ENCODE data around the gene COTL1. TPM values are rescaled to one million over a fixed set of nuclear protein-coding genes. Genes with fewer than 3 reads are reported as not detected.

COTL1 gene
- total RNA-seq, 1 experiment from 2014 or later: 34.1 TPM

GRCh38 chr16:84588991-84589390 lies 28.9 kb downstream of the COTL1 start:
- CTCF ChIA-PET: no interaction called here

GRCh38 chr16:84585886-84586285 lies 32.0 kb downstream of the COTL1 start:
- Histone ChIP-seq H3K4me1 (ENCODE audit: insufficient read depth, low read length, poor library complexity, severe bottlenecking) (no peaks in the 10 kb centered on the region), H3K27me3 (replicated peaks; ENCODE audit: insufficient read depth, low read depth, low read length, poor library complexity) (no peaks in the 10 kb centered on the region), H3K36me3 (ENCODE audit: insufficient read depth, low read length, poor library complexity, severe bottlenecking) (no peaks in the 10 kb centered on the region), H3K27ac (ENCODE audit: low read depth, low read length, poor library complexity, severe bottlenecking) (no peak overlapping the region), H3K4me3 (ENCODE audit: low read depth, low read length, poor library complexity, severe bottlenecking) (no peak overlapping the region), H3K9me3 (ENCODE audit: low read depth, low read length, poor library complexity, severe bottlenecking) (no peaks in the 10 kb centered on the region)
- CTCF ChIA-PET: no interaction called here
- intact Hi-C loops (cut with micrococcal nuclease; ENCODE audit: unreplicated experiment): no loop called here
- DNase-seq (ENCODE audit: low spot score): peak; percentile 33
- POLR2A ChIA-PET (ENCODE audit: low non-redundant PET): no interaction called here
- TF ChIP-seq CTCF (conservative IDR thresholded peaks at IDR 0.05; ENCODE audit: low read depth, low read length): no peak
- no peak for TF ChIP-seq EZH2 (IDR thresholded peaks at IDR 0.05; ENCODE audit: borderline replicate concordance, low read depth, low read length, poor library complexity, severe bottlenecking)
- BruUV-seq (replicated peaks): no TSS peak

More at GRCh38 chr16:84588991-84589390, 28.9 kb downstream of the COTL1 start:
- POLR2A ChIA-PET (ENCODE audit: low non-redundant PET): interaction anchor here (0.5 kb wide), 1 partner anchor 13 kb away, joined by 3 read pairs; no protein-coding TSS in a partner anchor
- no peak for TF ChIP-seq EZH2 (IDR thresholded peaks at IDR 0.05; ENCODE audit: borderline replicate concordance, low read depth, low read length, poor library complexity, severe bottlenecking)
- TF ChIP-seq CTCF (conservative IDR thresholded peaks at IDR 0.05; ENCODE audit: low read depth, low read length): no peak
- H3K27me3 ChIP-seq (replicated peaks; ENCODE audit: insufficient read depth, low read depth, low read length, poor library complexity): no peaks in the 10 kb centered on the region
- no peak for DNase-seq (ENCODE audit: low spot score)
- no TSS peak for BruUV-seq (replicated peaks)
- H3K27ac ChIP-seq (ENCODE audit: low read depth, low read length, poor library complexity, severe bottlenecking): no peak overlapping the region
- no peaks in the 10 kb centered on the region for H3K9me3 ChIP-seq (ENCODE audit: low read depth, low read length, poor library complexity, severe bottlenecking)
- H3K4me1 ChIP-seq (ENCODE audit: insufficient read depth, low read length, poor library complexity, severe bottlenecking): no peaks in the 10 kb centered on the region
- H3K36me3 ChIP-seq (ENCODE audit: insufficient read depth, low read length, poor library complexity, severe bottlenecking): no peaks in the 10 kb centered on the region
- intact Hi-C loops (cut with micrococcal nuclease; ENCODE audit: unreplicated experiment): no loop called here
- no peak overlapping the region for H3K4me3 ChIP-seq (ENCODE audit: low read depth, low read length, poor library complexity, severe bottlenecking)

- TF ChIP-seq CTCF (conservative IDR thresholded peaks at IDR 0.05; ENCODE audit: low read depth, low read length) (no peak), EZH2 (IDR thresholded peaks at IDR 0.05; ENCODE audit: borderline replicate concordance, low read depth, low read length, poor library complexity, severe bottlenecking) (no peak)
- DNase-seq (ENCODE audit: low spot score): no peak
- CTCF ChIA-PET: no interaction called here
- Histone ChIP-seq H3K9me3 (ENCODE audit: low read depth, low read length, poor library complexity, severe bottlenecking) (no peaks in the 10 kb centered on the region), H3K36me3 (ENCODE audit: insufficient read depth, low read length, poor library complexity, severe bottlenecking) (no peaks in the 10 kb centered on the region), H3K4me1 (ENCODE audit: insufficient read depth, low read length, poor library complexity, severe bottlenecking) (no peaks in the 10 kb centered on the region), H3K4me3 (ENCODE audit: low read depth, low read length, poor library complexity, severe bottlenecking) (no peak overlapping the region), H3K27me3 (replicated peaks; ENCODE audit: insufficient read depth, low read depth, low read length, poor library complexity) (no peaks in the 10 kb centered on the region), H3K27ac (ENCODE audit: low read depth, low read length, poor library complexity, severe bottlenecking) (no peak overlapping the region)
- POLR2A ChIA-PET (ENCODE audit: low non-redundant PET): no interaction called here
- no TSS peak for BruUV-seq (replicated peaks)
- intact Hi-C loops (cut with micrococcal nuclease; ENCODE audit: unreplicated experiment): no loop called here
These were observed 32.4 kb downstream of the COTL1 start for GRCh38 chr16:84585467-84585866.
